ENCODE results near the gene CBL. TPM values are rescaled to one million over a fixed set of nuclear protein-coding genes. Genes with fewer than 3 reads are reported as not detected.

CBL gene
- total RNA-seq, 4 donors from 2014 or later: 18.1 to 27.4 (median 22.2) TPM

DNA sequence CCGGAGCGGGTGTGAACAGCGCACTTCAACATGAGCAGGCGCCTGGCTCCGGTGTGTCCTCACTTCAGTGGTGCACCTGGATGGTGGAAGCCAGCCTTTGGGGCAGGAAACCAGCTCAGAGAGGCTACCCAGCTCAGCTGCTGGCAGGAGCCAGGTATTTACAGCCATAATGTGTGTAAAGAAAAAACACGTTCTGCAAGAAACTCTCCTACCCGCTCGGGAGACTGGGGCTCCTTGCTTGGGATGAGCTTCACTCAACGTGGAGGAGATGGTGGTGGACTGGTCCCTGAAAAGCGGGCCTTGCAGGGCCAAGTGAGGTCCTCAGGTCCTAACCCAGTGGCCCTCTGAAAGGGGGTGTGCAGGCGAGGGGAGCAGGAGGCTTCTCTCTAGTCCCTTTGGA, 103.3 kb downstream of the CBL start:
- TF ChIP-seq CTCF (IDR thresholded peaks at IDR 0.05; ENCODE audit: low read depth): no peak

DNA sequence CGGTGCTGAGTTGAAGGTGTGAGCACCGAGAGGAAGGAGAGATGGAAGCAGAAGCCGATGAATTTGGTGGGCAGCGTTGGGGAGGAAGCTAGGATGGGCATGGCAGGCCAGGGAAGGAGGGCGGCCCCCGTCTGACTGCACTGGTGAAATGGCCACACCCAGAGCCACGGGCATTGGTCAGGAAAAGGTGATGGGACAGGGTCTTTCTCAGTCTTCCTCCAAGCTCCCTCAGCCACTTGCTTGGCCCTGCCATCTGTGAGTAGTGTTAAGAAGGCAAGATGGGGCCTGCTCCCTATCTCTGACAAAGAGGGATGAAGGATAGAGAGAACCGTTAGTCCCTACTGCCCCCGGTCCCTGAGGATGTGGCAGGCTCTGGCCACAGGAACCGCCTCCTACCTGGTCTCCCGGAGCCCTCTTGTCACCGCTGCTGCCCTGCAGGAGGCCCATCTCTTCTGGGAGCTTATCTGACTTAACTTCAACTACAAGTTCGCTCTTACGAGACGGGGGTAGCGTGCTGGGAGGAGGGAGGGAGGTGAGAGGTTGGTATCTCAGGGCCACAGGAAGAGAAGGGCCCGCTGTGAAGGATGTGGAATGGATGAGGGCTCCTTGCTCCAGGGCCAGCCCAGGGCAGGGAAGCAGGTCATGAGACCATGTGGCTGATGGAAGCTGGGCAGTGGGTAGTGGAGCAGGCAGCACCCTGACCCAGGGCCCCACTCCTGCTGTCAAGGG, 104.0 kb downstream of the CBL start:
- TF ChIP-seq CTCF (IDR thresholded peaks at IDR 0.05; ENCODE audit: low read depth): no peak

GRCh38 chr11:119310682-119311052, 104.5 kb downstream of the CBL start:
- no peak for TF ChIP-seq CTCF (IDR thresholded peaks at IDR 0.05; ENCODE audit: low read depth)

DNA sequence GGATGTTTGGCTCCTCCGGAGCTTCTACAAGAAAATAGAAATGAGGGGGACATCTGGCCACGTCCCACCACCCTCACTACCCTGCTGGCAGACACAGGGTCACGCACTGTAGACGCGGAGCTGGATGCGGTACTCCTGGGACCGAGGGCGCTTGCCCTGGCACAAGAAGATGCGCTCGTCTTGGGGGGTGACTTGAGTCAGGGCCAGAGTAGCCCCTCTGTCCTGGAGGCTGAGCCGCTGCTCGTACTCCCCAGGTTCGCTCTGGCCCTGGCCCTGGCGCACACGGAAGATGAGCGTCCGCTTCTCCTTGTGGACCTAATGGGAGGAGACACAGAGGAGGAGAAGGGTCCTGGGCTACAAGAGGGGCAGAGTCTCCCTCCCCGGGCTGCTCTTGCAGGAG, 108.6 kb downstream of the CBL start:
- no peak for TF ChIP-seq CTCF (IDR thresholded peaks at IDR 0.05; ENCODE audit: low read depth)

DNA sequence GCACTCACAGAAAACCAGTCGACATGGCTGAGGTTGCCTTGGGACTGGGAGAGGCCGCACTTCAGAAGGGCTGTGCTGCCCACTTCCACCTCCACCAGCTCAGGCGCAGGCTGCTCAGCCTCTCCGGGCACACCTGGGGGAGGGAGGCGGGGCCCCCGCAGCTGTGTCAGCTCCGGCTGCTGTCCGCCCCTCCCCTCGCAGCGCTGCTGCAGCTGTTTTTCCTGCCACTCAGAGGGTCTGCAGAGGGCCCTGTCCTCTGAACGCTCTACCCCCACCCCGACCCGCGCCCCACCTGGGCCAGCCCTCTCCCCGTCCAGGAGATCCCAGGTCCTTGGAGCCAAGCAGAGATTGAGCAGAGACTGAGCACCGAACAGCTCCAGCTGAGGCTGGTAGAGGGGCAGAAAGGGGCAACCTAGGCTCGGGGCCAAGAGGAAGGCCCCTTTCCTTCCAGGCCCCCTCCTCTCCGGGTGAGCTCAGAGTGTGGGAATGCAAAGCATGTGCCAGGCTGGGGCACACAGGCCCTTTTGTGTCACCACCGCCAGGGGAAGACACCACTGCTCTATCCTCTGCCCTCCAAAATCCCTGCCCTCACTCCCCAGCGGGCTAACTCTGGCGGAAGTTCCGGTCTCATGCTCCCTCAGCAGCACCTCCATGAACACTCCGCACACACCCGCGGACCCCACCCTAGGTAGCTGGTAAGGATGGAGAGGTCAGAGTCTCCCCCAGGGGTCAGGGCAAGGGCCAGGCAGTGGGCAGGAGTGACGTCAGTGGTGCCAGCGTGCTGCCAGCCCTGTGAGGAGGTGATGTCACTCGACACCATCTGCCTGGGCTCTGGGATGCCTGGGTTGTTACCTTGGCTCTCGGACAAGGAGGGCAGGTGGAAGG, 109.2 kb downstream of the CBL start:
- no peak for TF ChIP-seq CTCF (IDR thresholded peaks at IDR 0.05; ENCODE audit: low read depth)

DNA sequence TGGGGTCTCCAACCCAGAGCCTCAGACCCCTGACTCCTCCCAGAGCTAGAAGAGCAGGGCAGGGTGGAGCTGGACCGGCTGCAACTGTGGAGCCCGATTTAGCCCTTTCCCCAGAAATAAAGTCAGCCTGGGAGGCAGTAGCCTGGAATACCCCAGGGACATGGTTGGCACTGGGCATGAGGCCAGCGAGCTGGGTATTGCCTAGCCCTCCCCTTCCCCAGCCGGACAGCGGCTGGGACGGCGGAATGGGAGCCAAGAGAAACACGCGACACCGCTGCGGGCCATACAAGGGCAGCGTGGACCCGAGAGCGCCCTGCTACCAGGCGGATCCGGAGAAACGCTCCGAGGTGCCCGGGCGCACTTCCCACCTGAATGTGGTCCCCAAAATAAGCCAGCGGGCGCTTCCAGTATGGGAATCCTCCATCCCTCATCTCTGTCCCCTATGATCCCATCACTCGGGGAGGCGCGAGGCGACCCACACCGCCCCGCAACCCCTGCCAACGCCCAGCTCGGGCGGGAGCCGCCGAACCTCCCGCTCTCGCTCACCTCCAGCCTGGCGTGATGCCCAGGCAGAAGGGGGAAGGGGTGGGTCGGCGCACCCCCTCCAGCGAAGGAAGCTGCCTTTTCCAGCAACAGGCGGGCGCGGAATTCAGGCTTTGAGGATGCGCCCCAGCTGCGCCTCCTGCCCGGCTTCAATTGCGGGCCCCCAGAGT, 110.0 kb downstream of the CBL start:
- TF ChIP-seq CTCF (IDR thresholded peaks at IDR 0.05; ENCODE audit: low read depth): no peak
